Spleen (tissue), 7 donors: ENCODE measurements around the gene ATP5F1A.
"Not testable (repeated sequence)": the region's sequence is repeated elsewhere in the genome, so short reads cannot be mapped to it uniquely, and the experiment has no call there.

Experiments
- POLR2A ChIP-seq, 3 donors: fragments of 450-650 bp; IDR thresholded peaks; one replicate each; pipeline ENCODE4 v1.5.1; 2017; ENCODE audit warnings: antibody characterized with exemption in 3 of 3, mild to moderate bottlenecking in 1 of 3
- POLR2AphosphoS5 ChIP-seq, 3 donors: sonication (generic); formaldehyde crosslinking; IDR thresholded peaks; one replicate each; pipeline ENCODE4 v1.5.1; 2017; ENCODE audit warnings: antibody characterized with exemption in 3 of 3
- TF ChIP-seq, protein P1 (sequence below), 11 experiments: fragments of 200-600 bp in 7 of 11; fragments of 450-650 bp in 4 of 11; sonication (generic) in 4 of 11; IDR thresholded peaks in 8 of 11; conservative IDR thresholded peaks in 3 of 11; 1 replicate in 7 of 11; 2 replicates in 4 of 11; pipeline versions ENCODE4 v1.4.0 to v1.8.0; 2016 to 2021; ENCODE audit warnings: antibody characterized with exemption in 11 of 11, inconsistent platforms in 4 of 11, mild to moderate bottlenecking in 1 of 11
- donor health status: DM: no; HTN: no; CAD: no; lungs with moderate emphysema.
- donor health status: DM: no; HTN: no; CAD: no.
- donor health status: DM: no; HTN: no; CAD: no.

GRCh38 chr18:46088501-46088900, 9.6 kb downstream of the ATP5F1A start:
- TF ChIP-seq, protein P1, sequence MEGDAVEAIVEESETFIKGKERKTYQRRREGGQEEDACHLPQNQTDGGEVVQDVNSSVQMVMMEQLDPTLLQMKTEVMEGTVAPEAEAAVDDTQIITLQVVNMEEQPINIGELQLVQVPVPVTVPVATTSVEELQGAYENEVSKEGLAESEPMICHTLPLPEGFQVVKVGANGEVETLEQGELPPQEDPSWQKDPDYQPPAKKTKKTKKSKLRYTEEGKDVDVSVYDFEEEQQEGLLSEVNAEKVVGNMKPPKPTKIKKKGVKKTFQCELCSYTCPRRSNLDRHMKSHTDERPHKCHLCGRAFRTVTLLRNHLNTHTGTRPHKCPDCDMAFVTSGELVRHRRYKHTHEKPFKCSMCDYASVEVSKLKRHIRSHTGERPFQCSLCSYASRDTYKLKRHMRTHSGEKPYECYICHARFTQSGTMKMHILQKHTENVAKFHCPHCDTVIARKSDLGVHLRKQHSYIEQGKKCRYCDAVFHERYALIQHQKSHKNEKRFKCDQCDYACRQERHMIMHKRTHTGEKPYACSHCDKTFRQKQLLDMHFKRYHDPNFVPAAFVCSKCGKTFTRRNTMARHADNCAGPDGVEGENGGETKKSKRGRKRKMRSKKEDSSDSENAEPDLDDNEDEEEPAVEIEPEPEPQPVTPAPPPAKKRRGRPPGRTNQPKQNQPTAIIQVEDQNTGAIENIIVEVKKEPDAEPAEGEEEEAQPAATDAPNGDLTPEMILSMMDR (IDR thresholded peaks at IDR 0.05 in 8 of 11, conservative IDR thresholded peaks at IDR 0.05 in 3 of 11) = not testable (repeated sequence)
- not testable (repeated sequence) for TF ChIP-seq POLR2A, POLR2AphosphoS5 (IDR thresholded peaks at IDR 0.05)
